HG03064 (cell line): Measurements from ENCODE around the gene ADAMTSL4.
"Not testable (repeated sequence)": the region's sequence is repeated elsewhere in the genome, so short reads cannot be mapped to it uniquely, and the experiment has no call there.

Experiments
- ATAC-seq: cut with Tn5 transposase; IDR thresholded peaks from one replicate; pipeline ENCODE4 v1.9.1; 2021; ENCODE audit warnings: low read depth; ENCODE audit not compliant: unreplicated experiment

Gene ADAMTSL4

DNA sequence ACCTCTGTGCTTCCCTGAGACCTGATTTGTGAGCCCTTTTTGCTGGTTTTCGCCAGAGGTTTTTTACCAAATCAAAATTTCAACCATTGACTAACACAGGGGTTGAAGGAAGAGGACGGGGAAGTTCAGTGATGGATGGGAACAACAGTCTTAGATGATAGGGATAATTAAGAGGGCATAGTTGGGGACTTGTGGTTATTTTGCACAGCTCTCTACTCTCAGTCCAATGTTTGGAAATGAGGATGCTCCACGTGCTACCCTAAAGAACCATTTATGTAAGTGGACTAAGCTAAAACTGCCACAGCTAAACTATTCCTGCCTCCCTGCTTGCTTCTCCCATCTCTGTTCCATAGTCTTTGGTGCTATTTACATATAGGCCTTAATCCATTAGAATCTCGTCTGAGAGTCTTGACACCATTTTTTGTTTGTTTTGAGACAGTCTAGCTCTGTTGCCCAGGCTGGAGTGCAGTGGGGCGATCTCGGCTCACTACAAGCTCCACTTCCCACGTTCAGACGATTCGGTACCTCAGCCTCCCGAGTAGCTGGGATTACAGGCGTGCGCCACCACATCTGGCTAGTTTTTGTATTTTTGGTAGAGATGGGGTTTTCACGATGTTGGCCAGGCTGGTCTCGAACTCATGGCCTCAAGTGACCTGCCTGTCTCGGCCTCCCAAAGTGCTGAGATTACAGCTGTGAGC is 30.9 kb downstream of the ADAMTSL4 start:
- ATAC-seq = no peak

DNA sequence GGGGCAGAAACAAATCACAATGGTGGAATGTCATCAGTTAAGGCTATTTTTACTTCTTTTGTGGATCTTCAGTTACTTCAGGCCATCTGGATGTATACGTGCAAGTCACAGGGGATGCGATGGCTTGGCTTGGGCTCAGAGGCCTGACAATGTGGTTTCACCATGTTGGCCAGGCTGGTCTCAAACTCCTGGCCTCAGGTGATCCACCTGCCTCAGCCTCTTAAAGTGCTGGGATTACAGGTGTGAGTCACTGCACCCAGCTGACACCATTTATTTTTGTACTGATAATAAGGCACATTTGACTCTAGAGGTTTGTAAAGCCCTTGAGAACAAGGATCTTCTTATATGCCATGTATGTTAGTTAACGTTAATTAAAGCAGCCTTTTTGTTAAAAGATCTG is 31.8 kb downstream of the ADAMTSL4 start:
- not testable (repeated sequence) for ATAC-seq

DNA sequence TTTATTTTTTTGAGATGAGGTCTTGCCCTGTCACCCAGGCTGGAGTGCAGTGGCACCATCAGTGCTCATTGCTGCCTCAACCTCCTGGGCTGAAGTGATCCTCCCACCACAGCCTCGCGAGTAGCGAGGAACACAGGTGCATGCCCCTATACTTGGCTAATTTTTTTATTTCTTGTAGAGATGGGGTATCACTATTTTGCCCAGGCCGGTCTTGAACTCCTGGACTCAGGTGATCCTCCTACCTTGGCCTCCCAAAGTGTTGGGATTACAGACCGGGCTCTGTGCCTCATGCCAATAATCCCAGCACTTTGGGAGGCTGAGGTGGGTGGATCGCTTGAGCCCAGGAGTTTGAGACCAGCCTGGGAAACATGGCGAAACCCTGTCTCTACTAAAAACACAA is 32.2 kb downstream of the ADAMTSL4 start:
- not testable (repeated sequence) for ATAC-seq

DNA sequence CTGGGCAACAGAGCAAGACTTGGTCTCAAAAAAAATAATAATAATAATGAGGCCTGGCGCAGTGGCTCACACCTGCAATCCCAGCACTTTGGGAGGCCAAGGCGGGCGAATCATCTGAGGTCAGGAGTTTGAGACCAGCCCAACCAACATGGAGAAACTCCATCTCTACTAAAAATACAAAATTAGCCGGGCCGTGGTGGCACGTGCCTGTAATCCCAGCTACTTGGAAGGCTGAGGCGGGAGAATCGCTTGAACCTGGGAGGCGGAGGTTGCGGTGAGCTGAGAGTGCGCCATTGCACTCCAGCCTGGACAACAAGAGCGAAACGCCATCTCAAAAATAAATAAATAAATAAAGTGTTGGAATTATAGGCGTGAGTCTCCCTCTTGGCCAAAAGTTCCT is 32.8 kb downstream of the ADAMTSL4 start:
- not testable (repeated sequence) for ATAC-seq

DNA sequence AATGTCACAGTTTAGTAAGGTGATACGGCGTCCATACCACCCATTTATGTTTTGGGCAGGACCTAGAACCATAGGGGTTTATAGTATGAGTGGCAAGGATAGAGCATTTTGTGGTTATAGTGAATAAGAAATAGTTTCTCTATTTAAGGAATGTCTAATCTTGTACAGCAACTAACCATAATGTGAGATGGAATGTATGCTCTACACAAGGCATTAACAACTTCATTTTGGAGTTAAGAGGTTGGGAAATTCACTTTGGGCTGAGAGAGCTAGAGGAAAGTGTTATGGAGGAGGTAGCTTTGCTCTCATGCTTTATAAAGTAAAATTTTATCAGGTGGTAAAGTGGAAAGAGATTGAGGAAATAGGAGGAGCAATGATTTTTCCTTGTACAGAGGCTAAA is 33.2 kb downstream of the ADAMTSL4 start:
- ATAC-seq = no peak

DNA sequence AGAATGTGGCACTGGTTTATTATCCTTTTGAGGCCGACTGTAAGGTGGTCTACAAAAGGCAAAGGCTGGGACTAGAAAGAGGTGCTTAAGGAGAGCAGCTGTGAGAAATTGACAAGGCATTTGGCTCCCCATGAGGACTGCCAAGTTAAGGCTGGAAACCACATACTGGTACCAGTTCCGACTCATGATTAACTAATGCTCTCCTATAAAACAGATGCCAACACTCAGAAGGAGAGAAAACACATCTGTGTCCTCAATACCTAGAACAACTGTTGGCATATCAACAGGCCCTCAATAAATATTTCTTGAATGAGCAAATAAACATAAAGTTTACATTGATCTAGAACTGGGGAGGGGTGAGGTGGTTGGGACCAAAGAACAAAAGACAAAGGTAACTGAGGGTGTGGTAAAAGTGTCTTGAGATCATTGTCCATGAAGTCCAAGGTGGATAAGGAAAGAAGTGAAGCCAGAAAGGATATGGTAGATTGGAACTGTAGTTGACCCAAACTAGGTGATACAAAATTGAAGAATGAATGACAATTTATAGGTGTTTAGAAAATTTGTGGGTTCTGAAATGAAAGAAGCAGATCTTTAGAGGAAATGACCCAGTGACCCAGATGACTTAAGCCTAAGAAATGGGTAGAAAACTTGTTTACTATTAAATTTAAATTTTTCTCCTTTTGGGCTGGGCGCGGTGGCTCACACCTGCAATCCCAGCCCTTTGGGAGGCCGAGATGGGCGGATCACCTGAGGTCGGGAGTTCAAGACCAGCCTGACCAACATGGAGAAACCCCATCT is 47.1 kb downstream of the ADAMTSL4 start:
- ATAC-seq = no peak

DNA sequence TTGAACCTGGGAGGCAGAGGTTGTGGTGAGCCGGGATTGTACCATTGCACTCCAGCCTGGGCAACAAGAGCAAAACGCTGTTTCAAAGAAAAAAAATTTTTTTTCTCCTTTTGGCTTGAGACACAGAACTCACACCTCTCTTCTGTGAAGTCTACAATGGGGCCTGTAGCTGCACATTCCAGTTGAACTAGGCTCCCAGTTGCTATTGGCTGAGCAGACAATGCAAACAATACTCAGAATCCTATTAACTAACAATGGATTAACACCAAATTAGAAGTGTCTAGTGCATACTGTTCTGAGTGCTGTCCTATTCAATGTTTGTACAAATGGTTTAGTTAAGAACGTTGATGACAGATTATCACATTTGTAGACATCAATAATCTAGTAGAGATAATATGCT is 47.8 kb downstream of the ADAMTSL4 start:
- no peak for ATAC-seq

DNA sequence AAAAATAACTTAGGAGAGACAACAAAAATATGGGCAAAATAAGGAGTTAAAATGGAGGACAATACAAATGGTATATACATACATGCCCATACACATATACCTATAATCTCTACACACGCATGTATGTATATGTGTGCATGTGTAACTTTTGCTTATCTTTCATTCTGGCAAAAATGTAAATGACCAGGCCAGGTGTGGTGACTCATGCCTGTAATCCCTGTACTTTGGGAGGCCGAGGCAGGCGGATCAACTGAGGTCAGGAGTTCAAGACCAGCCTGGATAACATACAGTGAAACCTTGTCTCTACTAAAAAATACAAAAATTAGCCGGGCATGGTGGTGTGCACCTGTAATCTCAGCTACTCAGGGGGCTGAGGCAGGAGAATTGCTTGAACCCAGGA is 49.1 kb downstream of the ADAMTSL4 start:
- not testable (repeated sequence) for ATAC-seq

DNA sequence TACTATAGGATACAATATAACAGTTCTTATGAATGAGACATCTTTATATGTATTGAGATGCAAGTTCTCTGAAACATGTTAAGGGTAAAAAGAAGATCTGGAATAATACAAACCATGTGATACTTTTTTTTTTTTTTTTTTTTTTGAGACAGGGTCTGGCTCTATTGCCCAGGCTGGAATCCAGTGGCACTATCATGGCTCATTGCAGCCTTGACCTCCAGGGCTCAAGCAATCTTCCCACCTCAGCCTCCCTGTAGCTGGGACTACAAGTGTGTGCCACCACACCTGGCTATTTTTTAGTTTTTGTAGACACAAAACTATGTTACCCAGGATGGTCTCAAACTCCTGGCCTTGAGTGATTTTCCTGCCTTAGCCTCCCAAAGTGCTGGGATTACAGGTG is 52.3 kb downstream of the ADAMTSL4 start:
- ATAC-seq = no peak

DNA sequence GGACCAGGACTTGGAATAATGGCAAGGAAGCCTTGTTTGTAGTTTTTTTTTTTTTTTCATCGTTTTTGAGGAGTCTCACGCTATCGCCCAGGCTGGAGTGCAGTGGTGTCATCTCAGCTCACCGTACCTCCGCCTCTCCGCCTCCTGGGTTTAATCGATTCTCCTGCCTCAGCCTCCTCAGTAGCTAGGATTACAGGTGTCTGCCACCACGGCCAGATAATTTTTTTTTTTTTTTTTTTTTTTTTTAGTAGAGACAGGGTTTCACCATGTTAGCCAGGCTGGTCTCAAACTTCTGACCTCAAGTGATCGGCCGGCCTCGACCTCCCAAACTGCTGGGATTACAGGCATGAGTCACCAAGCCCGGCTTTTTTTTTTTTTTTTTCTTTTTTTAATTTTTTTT is 53.2 kb downstream of the ADAMTSL4 start:
- not testable (repeated sequence) for ATAC-seq

DNA sequence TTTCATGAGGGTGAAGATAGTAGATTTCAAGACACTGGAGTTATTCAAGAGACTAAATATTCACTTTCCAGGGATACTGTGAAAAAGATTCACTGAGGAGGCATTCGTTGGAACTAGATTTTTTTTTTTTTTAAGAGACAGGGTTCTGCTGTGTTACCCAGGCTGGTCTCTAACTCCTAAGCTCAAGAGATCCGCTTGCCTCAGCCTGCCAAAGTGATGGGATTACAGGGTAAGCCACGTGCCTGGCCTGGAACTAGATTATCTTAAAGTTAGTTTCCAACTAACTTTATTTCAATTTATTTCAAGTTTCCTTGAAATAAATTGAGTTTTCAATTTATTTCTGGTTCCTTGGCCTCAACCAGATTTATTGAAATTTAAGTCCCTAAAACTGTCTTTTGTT is 54.5 kb downstream of the ADAMTSL4 start:
- no peak for ATAC-seq

DNA sequence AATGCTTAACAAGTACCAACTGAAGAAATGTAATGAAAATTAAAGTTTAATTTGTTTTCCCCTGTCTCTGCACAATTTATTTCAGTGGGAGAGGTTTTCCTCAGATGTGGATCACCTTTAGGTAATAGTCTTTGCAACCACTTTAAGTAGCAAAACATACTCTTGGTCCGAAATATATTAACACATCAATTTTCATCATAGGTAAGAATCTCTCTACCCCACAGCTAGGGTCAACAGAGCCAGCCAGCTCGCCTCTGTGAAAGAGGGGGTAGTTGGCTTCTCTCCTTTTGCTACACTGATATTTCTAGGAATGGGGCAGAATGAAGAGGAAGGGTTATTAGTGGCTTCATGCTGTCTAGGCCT is 55.0 kb downstream of the ADAMTSL4 start:
- no peak for ATAC-seq

DNA sequence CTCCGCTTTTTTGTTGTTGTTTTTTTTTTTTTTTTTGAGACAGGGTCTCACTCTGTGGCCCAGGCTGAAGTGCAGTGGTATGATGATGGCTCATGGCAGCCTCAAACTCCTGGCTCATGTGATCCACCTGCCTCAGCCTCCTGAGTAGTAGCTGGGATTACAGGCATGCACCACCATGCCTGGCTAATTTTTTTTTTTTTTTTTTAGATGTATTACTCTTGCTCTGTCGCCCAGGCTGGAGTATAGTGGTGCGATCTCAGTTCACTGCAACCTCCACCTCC is 56.2 kb downstream of the ADAMTSL4 start:
- not testable (repeated sequence) for ATAC-seq

DNA sequence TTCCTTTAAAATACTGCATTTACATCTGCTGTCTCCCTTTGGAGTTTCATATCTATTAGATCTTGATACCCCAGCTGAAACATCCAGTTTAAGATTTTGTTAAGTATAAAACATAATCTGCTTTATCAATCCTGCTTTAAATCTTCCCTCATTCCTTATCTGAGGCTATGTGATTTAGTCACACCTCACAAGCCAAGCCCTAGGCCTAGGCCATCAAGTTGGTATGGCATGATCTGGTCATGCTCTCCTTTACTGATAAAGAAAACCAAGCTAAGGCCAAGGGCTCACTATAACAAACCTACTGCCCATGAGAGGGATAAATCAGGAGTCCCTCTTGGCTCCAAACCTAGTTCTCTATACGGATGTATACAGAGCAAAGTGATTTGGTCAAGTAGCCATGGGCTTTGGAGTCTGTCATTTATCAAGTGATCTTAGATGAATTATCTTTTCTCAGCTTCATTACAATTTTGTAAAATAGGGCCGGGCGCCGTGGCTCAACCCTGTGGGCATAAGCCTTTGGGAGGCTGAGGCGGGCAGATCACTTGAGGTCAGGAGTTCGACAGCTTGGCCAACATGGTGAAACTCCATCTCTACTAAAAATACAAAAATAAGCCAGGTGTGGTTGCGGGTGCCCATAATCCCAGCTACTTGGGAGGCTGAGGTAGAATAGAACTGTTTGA is 57.4 kb downstream of the ADAMTSL4 start:
- ATAC-seq = no peak

DNA sequence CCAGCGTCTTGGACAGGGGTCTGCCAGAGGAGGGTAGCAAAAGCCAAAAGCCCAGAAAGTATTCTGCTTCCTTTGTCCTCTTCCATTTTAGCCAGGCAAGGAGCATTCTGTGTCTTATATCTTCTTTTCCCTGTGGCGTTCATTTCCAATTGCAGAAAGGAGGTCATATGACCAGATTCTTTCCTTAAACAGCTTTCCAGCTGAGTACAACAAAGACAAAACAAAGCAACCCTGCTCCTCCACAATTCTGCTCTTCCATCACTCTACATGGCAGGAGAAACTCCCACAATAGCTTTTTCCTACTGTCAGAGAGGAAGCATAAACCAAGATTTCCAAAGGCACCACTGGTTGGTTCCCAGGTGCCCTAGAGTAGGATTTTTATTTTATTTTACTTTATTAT is 60.5 kb downstream of the ADAMTSL4 start:
- no peak for ATAC-seq
